PC-9 (cell line): Measurements from ENCODE around the gene GPR34. TPM values are rescaled to one million over a fixed set of nuclear protein-coding genes. Genes with fewer than 3 reads are reported as not detected.

ENCODE experiments used
- BruUV-seq: library from RNA; stranded (reverse); fragments of 400-500 nt; replicated peaks from 2 replicates; lab custom pipeline; 2021; lab: Mats Ljungman, UMichigan
- CTCF ChIA-PET: fragments of 300-600 bp; sonication (Branson Sonifier 250); formaldehyde crosslinking; loops from one replicate; lab custom pipeline; 2022; ENCODE audit warnings: antibody characterized with exemption; lab: Charles Lee
- POLR2A ChIA-PET: fragments of 300-600 bp; sonication (Branson Sonifier 250); formaldehyde crosslinking; loops from one replicate; lab custom pipeline; 2022; ENCODE audit warnings: antibody characterized with exemption; ENCODE audit not compliant: unreplicated experiment; lab: Charles Lee
- DNase-seq, 2 experiments: peaks; one replicate each; pipeline versions ENCODE4 v3.0.0 to v3.0.0-alpha.2; 2015 to 2022; ENCODE audit warnings: mixed read lengths in 1 of 2
- H2AFZ ChIP-seq: fragments of 200-600 bp; sonication (generic); 2 replicates; pipeline ENCODE4 v1.8.1; 2017; ENCODE audit warnings: antibody characterized with exemption
- H3F3A ChIP-seq: fragments of 200-600 bp; sonication (generic); 2 replicates; pipeline ENCODE4 v1.8.1; 2017; ENCODE audit warnings: antibody characterized with exemption, mild to moderate bottlenecking, low read depth; ENCODE audit not compliant: insufficient read depth
- H3K27ac ChIP-seq: fragments of 200-600 bp; sonication (generic); 2 replicates; pipeline ENCODE4 v1.6.1; 2016; ENCODE audit warnings: mixed run types
- H3K27me3 ChIP-seq: fragments of 200-600 bp; sonication (generic); 2 replicates; pipeline ENCODE4 v1.6.1; 2016; ENCODE audit warnings: low read depth, mixed run types; ENCODE audit not compliant: insufficient read depth
- H3K36me3 ChIP-seq: fragments of 200-600 bp; sonication (generic); 2 replicates; pipeline ENCODE4 v1.6.1; 2016; ENCODE audit warnings: low read depth, mixed run types
- H3K4me1 ChIP-seq: fragments of 200-600 bp; sonication (generic); replicated peaks from 2 replicates; pipeline ENCODE4 v1.6.1; 2016; ENCODE audit warnings: mixed run types; ENCODE audit not compliant: insufficient read depth
- H3K4me2 ChIP-seq: fragments of 200-600 bp; sonication (generic); 2 replicates; pipeline ENCODE4 v1.6.1; 2017; ENCODE audit warnings: mixed run types
- H3K4me3 ChIP-seq: fragments of 200-600 bp; sonication (generic); 2 replicates; pipeline ENCODE4 v1.6.1; 2016; ENCODE audit warnings: mixed run types
- H3K79me2 ChIP-seq: fragments of 200-600 bp; sonication (generic); 2 replicates; pipeline ENCODE4 v1.6.1; 2017; ENCODE audit warnings: low read depth, mixed run types
- H3K9me2 ChIP-seq: fragments of 200-600 bp; sonication (generic); 2 replicates; pipeline ENCODE4 v1.8.1; 2017; ENCODE audit warnings: mild to moderate bottlenecking; ENCODE audit not compliant: insufficient read depth
- H3K9me3 ChIP-seq: fragments of 200-600 bp; sonication (generic); 2 replicates; pipeline ENCODE4 v1.8.1; 2016; ENCODE audit warnings: low read depth; ENCODE audit not compliant: insufficient read depth
- H4K20me1 ChIP-seq: fragments of 200-600 bp; sonication (generic); 2 replicates; pipeline ENCODE4 v1.8.1; 2017; ENCODE audit not compliant: insufficient read depth
- CTCF ChIP-seq: fragments of 200-600 bp; sonication (generic); conservative IDR thresholded peaks from 2 replicates; pipeline ENCODE4 v1.6.1; 2017; ENCODE audit warnings: mixed run types, antibody characterized with exemption, mild to moderate bottlenecking, moderate library complexity
- EZH2 ChIP-seq: fragments of 200-600 bp; sonication (generic); IDR thresholded peaks from 2 replicates; pipeline ENCODE4 v1.8.0; 2017; ENCODE audit warnings: antibody characterized with exemption, low read depth
- intact Hi-C: fragments of 100-400 bp; cut with micrococcal nuclease; formaldehyde crosslinking; loops from one replicate; pipeline ENCODE4 v1.10.0; 2022; ENCODE audit not compliant: unreplicated experiment
- total RNA-seq: library from RNA; stranded (reverse); gene quantifications from 2 replicates; pipeline ENCODE4 v1.2.3, GENCODE V29; 2021

GPR34 gene
- total RNA-seq, 1 experiment from 2014 or later = not detected

DNA sequence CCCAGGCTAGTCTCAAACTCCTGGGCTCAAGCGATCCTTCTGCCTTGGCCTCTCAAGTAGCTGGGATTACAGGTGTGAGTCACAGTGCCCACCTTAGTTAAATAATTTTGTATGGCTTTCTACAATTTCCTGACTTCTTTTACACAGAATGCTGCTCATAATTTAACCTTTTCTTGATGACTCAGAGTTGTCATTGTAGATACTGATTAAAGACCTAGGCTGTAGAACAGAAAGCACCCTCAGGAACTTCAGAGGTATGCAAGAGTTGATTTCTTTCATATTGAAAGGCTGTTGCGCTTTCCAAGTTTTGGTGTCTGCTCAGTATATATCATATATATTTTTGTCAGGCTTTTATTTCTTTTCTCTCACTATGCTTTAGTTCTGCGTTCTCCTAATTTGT, 21.1 kb upstream of the GPR34 start:
- intact Hi-C loops = no loop called here

DNA sequence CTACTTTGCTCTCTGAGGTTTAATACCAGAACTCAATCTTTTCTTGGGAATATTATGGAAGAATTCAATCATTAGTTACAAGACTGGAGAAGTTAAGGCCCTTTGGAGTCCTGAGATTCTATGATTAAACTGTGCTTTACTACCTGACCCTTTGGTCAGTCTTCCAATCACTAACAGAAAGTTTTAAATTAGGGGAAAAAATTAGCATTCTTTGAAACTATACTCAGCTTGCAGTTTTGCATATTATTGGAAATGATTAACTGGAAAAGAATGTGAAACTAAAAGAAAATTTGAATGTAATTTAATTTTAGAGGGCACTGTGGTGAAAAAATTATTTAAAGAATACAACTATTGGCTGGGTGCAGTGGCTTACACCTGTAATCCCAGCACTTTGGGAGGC, 18.7 kb upstream of the GPR34 start:
- CTCF ChIA-PET = no interaction called here
- H2AFZ ChIP-seq = no peak overlapping the region
- no peaks in the 10 kb centered on the region for H3K36me3 ChIP-seq
- intact Hi-C loops = no loop called here
- no peaks in the 10 kb centered on the region for H3K4me1 ChIP-seq
- H3F3A ChIP-seq = no peaks in the 10 kb centered on the region
- H3K9me2 ChIP-seq = no peaks in the 10 kb centered on the region
- H3K4me2 ChIP-seq = no peak overlapping the region
- no peaks in the 10 kb centered on the region for H3K9me3 ChIP-seq
- no peaks in the 10 kb centered on the region for H4K20me1 ChIP-seq
- no peak overlapping the region for H3K4me3 ChIP-seq
- no TSS peak for BruUV-seq
- no peaks in the 10 kb centered on the region for H3K27me3 ChIP-seq
- TF ChIP-seq CTCF = no peak
- no peak for TF ChIP-seq EZH2
- H3K27ac ChIP-seq = no peak overlapping the region
- POLR2A ChIA-PET = no interaction called here
- no peak for DNase-seq
- H3K79me2 ChIP-seq = no peaks in the 10 kb centered on the region

More for the DNA sequence above, 21.1 kb upstream of the GPR34 start:
- H3K4me1 ChIP-seq = no peaks in the 10 kb centered on the region
- no peaks in the 10 kb centered on the region for H3F3A ChIP-seq
- H4K20me1 ChIP-seq = no peaks in the 10 kb centered on the region
- no peaks in the 10 kb centered on the region for H3K79me2 ChIP-seq
- H3K27me3 ChIP-seq = no peaks in the 10 kb centered on the region
- H3K9me3 ChIP-seq = no peaks in the 10 kb centered on the region
- H3K4me3 ChIP-seq = no peak overlapping the region
- no peak overlapping the region for H2AFZ ChIP-seq
- ChIA-PET POLR2A (no interaction called here), CTCF (no interaction called here)
- DNase-seq = no peak
- no peak overlapping the region for H3K27ac ChIP-seq
- no peak for TF ChIP-seq CTCF
- TF ChIP-seq EZH2 = no peak
- no peaks in the 10 kb centered on the region for H3K36me3 ChIP-seq
- no peak overlapping the region for H3K4me2 ChIP-seq
- BruUV-seq = no TSS peak
- no peaks in the 10 kb centered on the region for H3K9me2 ChIP-seq

DNA sequence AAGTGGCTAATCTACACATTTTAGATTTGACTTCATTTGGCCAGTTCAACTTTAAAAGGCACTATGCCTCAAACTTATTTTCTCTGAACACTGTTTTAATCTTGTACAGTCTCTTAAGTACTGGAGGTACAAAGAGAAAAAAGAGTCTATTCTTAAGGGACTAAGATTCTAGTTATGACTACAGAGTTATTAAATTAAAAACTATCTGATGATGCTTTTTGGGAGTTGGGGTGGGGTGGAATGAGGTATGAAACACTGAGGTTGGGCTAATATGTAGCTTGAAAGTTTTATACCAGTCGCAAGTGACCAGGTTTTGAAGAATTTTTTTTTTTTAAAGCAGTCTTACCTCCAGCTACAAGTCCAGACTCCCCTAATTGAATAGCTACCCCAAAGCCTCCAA, 17.7 kb upstream of the GPR34 start:
- H3K36me3 ChIP-seq = no peaks in the 10 kb centered on the region
- H3K4me3 ChIP-seq = no peak overlapping the region
- intact Hi-C loops = no loop called here

More for the DNA sequence above, 17.7 kb upstream of the GPR34 start:
- no peaks in the 10 kb centered on the region for H3K4me1 ChIP-seq
- H3K4me2 ChIP-seq = no peak overlapping the region
- POLR2A ChIA-PET = no interaction called here
- H2AFZ ChIP-seq = no peak overlapping the region
- no peaks in the 10 kb centered on the region for H3K9me2 ChIP-seq
- H3K79me2 ChIP-seq = no peaks in the 10 kb centered on the region
- H3K9me3 ChIP-seq = no peaks in the 10 kb centered on the region
- no peaks in the 10 kb centered on the region for H4K20me1 ChIP-seq
- CTCF ChIA-PET = no interaction called here
- no TSS peak for BruUV-seq
- no peak for DNase-seq
- no peaks in the 10 kb centered on the region for H3F3A ChIP-seq
- H3K27me3 ChIP-seq = no peaks in the 10 kb centered on the region
- TF ChIP-seq CTCF = no peak
- no peak for TF ChIP-seq EZH2
- H3K27ac ChIP-seq = no peak overlapping the region
